ENCODE data around the gene RBM48.

GRCh38 chr7:92520024-92520423 lies 8.6 kb upstream of the RBM48 start:
- no peak for TF ChIP-seq CTCF (IDR thresholded peaks at IDR 0.05)
- TF ChIP-seq ZSCAN20 (CRISPR knock-in tag; IDR thresholded peaks at IDR 0.05), result no peak
- no peak for TF ChIP-seq NPAS2 (CRISPR knock-in tag; IDR thresholded peaks at IDR 0.05; ENCODE audit: borderline replicate concordance)
- no peak for TF ChIP-seq CEBPB (IDR thresholded peaks at IDR 0.05)
- no peak for TF ChIP-seq MAZ (IDR thresholded peaks at IDR 0.05; ENCODE audit: borderline replicate concordance, low read depth, low read length)
- no peak for TF ChIP-seq BHLHE40 (IDR thresholded peaks at IDR 0.05; ENCODE audit: low read depth, low read length)
- TF ChIP-seq RCOR1 (IDR thresholded peaks at IDR 0.05; ENCODE audit: low read depth, low read length), result no peak
- no peak for TF ChIP-seq MAX (IDR thresholded peaks at IDR 0.05)
- TF ChIP-seq POLR2A (IDR thresholded peaks at IDR 0.05; ENCODE audit: low read length), result no peak
